ENCODE measurements around the gene ENTPD8. TPM values are rescaled to one million over a fixed set of nuclear protein-coding genes. Genes with fewer than 3 reads are reported as not detected.

The ENTPD8 gene
- polyA plus RNA-seq, 3 donors: not detected

GRCh38 chr9:137457406-137458193 is 16.4 kb upstream of the ENTPD8 start:
- H4K20me1 ChIP-seq (ENCODE audit: insufficient read depth, low read length): no peaks in the 10 kb centered on the region
- H3K9me3 ChIP-seq (replicated peaks in 1 of 2; ENCODE audit: control insufficient read depth in 1 of 2, insufficient read depth in 1 of 2, low read length in 2 of 2): peaks cover 13% of the 10 kb centered on the region in 2 donors
- no peak overlapping the region for H3K9ac ChIP-seq (ENCODE audit: insufficient read depth, low read length, poor library complexity, severe bottlenecking)
- peaks cover 37 to 59% of the 10 kb centered on the region in 2 donors for H3K4me1 ChIP-seq (ENCODE audit: control insufficient read depth in 1 of 2, insufficient read depth in 2 of 2, low read length in 2 of 2)
- H3K27ac ChIP-seq (ENCODE audit: low read depth in 1 of 2, low read length in 2 of 2): no peak overlapping the region
- TF ChIP-seq CTCF (IDR thresholded peaks at IDR 0.05): no peak
- peak overlapping the region in 1 of 3 experiments; percentile 75 for H3K4me3 ChIP-seq (replicated peaks in 1 of 3; ENCODE audit: low read depth in 2 of 3, low read length in 3 of 3)
- H3K4me3 Mint-ChIP-seq: peak overlapping the region; percentile 46 to 49
- 96% methylated on average over 33 of the region's 44 CpGs for WGBS (ENCODE audit: insufficient coverage)
- H3K36me3 ChIP-seq (replicated peaks in 1 of 2; ENCODE audit: control insufficient read depth in 1 of 2, insufficient read depth in 2 of 2, low read length in 2 of 2): peaks cover 6 to 7% of the 10 kb centered on the region in 2 donors
- H3K36me3 Mint-ChIP-seq: peaks cover 11 to 16% of the 10 kb centered on the region in 2 donors
- H3K27me3 ChIP-seq (ENCODE audit: control insufficient read depth in 2 of 2, insufficient read depth in 2 of 2, low read length in 2 of 2): peaks cover 0 to 13% of the 10 kb centered on the region in 2 donors
- H3K4me1 Mint-ChIP-seq: peaks cover 17% of the 10 kb centered on the region
- H3K79me2 ChIP-seq (ENCODE audit: insufficient read depth, low read length): no peaks in the 10 kb centered on the region
- intact Hi-C loops (cut with micrococcal nuclease): loop anchor here in 1 of 2 donors (5.0 kb wide), 1 partner anchor 35 kb away; the partner anchor contains the start of genes EXD3 and NOXA1
- DNase-seq: no peak
- no peak overlapping the region for H2AFZ ChIP-seq (ENCODE audit: insufficient read depth, low read depth, low read length, poor library complexity, severe bottlenecking)
- peak overlapping the region; percentile 89 for H3K4me2 ChIP-seq (replicated peaks; ENCODE audit: extremely low read depth, low read length, poor library complexity, severe bottlenecking)
- peaks cover 5 to 13% (median 6%) of the 10 kb centered on the region in 3 donors for H3K27me3 Mint-ChIP-seq (ENCODE audit: low read depth in 3 of 3)
- peak overlapping the region in 1 of 7 donors; percentile 68 for H3K27ac Mint-ChIP-seq
- H3K9me3 Mint-ChIP-seq: peaks cover 0 to 12% (median 5%) of the 10 kb centered on the region in 7 donors

- Histone ChIP-seq H3K4me1 (ENCODE audit: control insufficient read depth in 1 of 2, insufficient read depth in 2 of 2, low read length in 2 of 2) (peaks cover 44 to 62% of the 10 kb centered on the region in 2 donors), H4K20me1 (ENCODE audit: insufficient read depth, low read length) (no peaks in the 10 kb centered on the region), H3K9ac (ENCODE audit: insufficient read depth, low read length, poor library complexity, severe bottlenecking) (no peak overlapping the region), H3K27me3 (ENCODE audit: control insufficient read depth in 2 of 2, insufficient read depth in 2 of 2, low read length in 2 of 2) (peaks cover 0 to 6% of the 10 kb centered on the region in 2 donors), H3K36me3 (replicated peaks in 1 of 2; ENCODE audit: control insufficient read depth in 1 of 2, insufficient read depth in 2 of 2, low read length in 2 of 2) (peaks cover 6 to 7% of the 10 kb centered on the region in 2 donors), H3K27ac (ENCODE audit: low read depth in 1 of 2, low read length in 2 of 2) (no peak overlapping the region), H3K4me3 (replicated peaks in 1 of 3; ENCODE audit: low read depth in 2 of 3, low read length in 3 of 3) (no peak overlapping the region), H3K79me2 (ENCODE audit: insufficient read depth, low read length) (no peaks in the 10 kb centered on the region), H3K9me3 (replicated peaks in 1 of 2; ENCODE audit: control insufficient read depth in 1 of 2, insufficient read depth in 1 of 2, low read length in 2 of 2) (peaks cover 6% of the 10 kb centered on the region in 2 donors), H3K4me2 (replicated peaks; ENCODE audit: extremely low read depth, low read length, poor library complexity, severe bottlenecking) (no peak overlapping the region), H2AFZ (ENCODE audit: insufficient read depth, low read depth, low read length, poor library complexity, severe bottlenecking) (no peak overlapping the region)
- Mint-ChIP-seq H3K9me3 (peaks cover 0 to 9% (median 3%) of the 10 kb centered on the region in 7 donors), H3K27me3 (ENCODE audit: low read depth in 3 of 3) (peaks cover under 1 to 7% (median 3%) of the 10 kb centered on the region in 3 donors), H3K36me3 (peaks cover 11 to 16% of the 10 kb centered on the region in 2 donors), H3K4me3 (no peak overlapping the region), H3K4me1 (peaks cover 22% of the 10 kb centered on the region), H3K27ac (peak overlapping the region in 1 of 7 donors; percentile 40)
- no peak for TF ChIP-seq CTCF (IDR thresholded peaks at IDR 0.05)
- intact Hi-C loops (cut with micrococcal nuclease): loop anchor here in 1 of 2 donors (5.0 kb wide), 1 partner anchor 35 kb away; the partner anchor contains the start of genes EXD3 and NOXA1
- WGBS (ENCODE audit: insufficient coverage): 95% methylated on average over 9 of the region's 10 CpGs
- DNase-seq: no peak
These were observed 15.8 kb upstream of the ENTPD8 start for GRCh38 chr9:137456864-137457405.

All from CD14-positive monocyte (primary cell).